ENCODE data around the gene GLYAT.

GLYAT gene

DNA sequence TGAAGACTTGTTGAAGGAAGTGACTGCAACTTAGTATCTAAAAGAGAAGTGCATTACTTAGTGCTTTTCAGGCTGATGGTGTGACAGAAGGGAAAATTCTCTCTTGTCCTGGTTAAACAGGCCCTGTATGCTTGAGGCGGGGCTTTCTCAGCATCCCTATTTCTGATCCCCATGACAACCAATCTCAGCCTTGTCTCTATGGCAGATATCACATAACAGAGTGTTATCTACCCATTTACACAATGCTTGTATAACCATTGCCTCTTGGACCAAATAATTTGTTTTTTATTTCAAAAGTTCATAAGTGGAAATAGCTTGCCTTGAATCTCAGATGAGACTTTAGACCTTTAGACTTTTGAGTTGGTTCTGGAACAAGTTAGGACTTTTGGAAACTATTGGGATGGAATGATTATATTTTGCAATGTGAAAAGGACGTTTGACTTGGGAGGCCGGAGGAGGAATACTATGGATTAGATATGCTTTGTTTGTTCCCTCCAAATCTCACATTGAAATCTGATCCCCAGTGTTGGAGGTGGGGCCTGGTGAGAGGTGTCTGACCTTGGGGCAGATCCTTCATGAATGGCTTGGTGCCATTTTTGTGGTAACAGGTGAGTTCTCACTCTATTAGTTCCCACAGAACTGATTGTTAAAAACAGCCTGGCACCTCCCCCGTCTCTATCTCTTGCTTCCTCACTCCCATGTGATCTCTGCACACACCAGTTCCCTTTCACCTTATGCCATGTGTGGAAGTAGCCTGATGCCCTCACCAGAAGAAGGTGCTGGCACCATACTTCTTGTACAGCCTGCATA lies 3.1 kb upstream of the GLYAT start:
- CTCF ChIA-PET = interaction anchor here (0.6 kb wide), 1 partner anchor 9 kb away, joined by 6 read pairs; no protein-coding TSS in a partner anchor

DNA sequence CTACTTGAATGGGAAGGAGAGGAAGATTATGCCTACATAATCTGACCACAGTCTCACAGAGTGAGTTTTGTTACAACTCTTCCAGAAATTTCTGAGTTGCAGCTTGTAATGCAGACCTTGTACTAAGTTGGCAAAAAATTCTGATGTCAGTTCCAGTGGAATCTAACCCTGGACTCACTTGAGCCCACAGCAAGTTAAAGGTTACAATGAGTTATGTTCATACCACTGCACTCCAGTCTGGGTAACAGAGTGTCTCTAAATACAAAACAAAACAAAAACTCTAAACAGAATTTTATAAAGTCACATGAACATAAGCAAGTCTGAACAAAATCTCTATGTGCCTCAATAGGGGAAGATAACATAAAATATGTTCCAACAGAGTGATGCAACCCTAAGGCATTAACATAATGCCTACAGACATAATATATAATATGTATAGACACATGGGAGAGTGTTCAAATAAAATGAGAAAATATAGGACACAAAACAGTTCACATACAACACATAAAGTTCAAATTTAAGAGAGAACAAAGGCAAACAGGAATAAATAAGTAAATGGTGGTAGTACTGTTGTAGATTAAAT lies 1.1 kb downstream of the GLYAT start:
- TF ChIP-seq ZNF202 (tag by site-specific recombination; IDR thresholded peaks at IDR 0.05; ENCODE audit: borderline replicate concordance) (no peak), ZNF658 (tag by site-specific recombination; IDR thresholded peaks at IDR 0.05) (no peak), ZNF549 (tag by site-specific recombination; IDR thresholded peaks at IDR 0.05) (no peak), ZNF677 (tag by site-specific recombination; IDR thresholded peaks at IDR 0.05) (no peak), ZNF530 (tag by site-specific recombination; IDR thresholded peaks at IDR 0.05; ENCODE audit: low read depth) (no peak)
- ChIA-PET POLR2A (no interaction called here), CTCF (interaction anchor here (0.6 to 0.7 kb wide), 2 partner anchors 114 to 158 kb away, joined by 3 read pairs; partner anchors contain the start of gene GLYATL2)
- Histone ChIP-seq H3K4me3 (ENCODE audit: low read depth, low read length) (no peak overlapping the region), H3K4me1 (ENCODE audit: control insufficient read depth, insufficient read depth, low read length) (peaks cover 4% of the 10 kb centered on the region; the same call in 1 of the 2 replicates), H3K9me3 (ENCODE audit: control insufficient read depth, insufficient read depth, low read depth, low read length) (no peaks in the 10 kb centered on the region), H3K27ac (ENCODE audit: extremely low read depth, low read depth, low read length) (no peak overlapping the region), H3K36me3 (ENCODE audit: control insufficient read depth in 2 of 2, insufficient read depth in 1 of 2, low read length in 2 of 2) (no peaks in the 10 kb centered on the region)

More for the DNA sequence above, 3.1 kb upstream of the GLYAT start:
- Histone ChIP-seq H3K36me3 (ENCODE audit: control insufficient read depth in 2 of 2, insufficient read depth in 1 of 2, low read length in 2 of 2) (no peaks in the 10 kb centered on the region), H3K9me3 (ENCODE audit: control insufficient read depth, insufficient read depth, low read depth, low read length) (no peaks in the 10 kb centered on the region), H3K4me3 (ENCODE audit: low read depth, low read length) (no peak overlapping the region), H3K27ac (ENCODE audit: extremely low read depth, low read depth, low read length) (no peak overlapping the region), H3K4me1 (ENCODE audit: control insufficient read depth, insufficient read depth, low read length) (no peaks in the 10 kb centered on the region)
- POLR2A ChIA-PET = no interaction called here
- no peak for TF ChIP-seq ZSCAN30 (tag by site-specific recombination; IDR thresholded peaks at IDR 0.05)
- TF ChIP-seq ZNF266 (tag by site-specific recombination; IDR thresholded peaks at IDR 0.05; ENCODE audit: low read depth) = no peak
- no peak for TF ChIP-seq ZNF223 (tag by site-specific recombination; IDR thresholded peaks at IDR 0.05)
- TF ChIP-seq, protein P1, sequence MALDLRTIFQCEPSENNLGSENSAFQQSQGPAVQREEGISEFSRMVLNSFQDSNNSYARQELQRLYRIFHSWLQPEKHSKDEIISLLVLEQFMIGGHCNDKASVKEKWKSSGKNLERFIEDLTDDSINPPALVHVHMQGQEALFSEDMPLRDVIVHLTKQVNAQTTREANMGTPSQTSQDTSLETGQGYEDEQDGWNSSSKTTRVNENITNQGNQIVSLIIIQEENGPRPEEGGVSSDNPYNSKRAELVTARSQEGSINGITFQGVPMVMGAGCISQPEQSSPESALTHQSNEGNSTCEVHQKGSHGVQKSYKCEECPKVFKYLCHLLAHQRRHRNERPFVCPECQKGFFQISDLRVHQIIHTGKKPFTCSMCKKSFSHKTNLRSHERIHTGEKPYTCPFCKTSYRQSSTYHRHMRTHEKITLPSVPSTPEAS (tag by site-specific recombination; IDR thresholded peaks at IDR 0.05) = no peak
- no peak for TF ChIP-seq KLF10 (tag by site-specific recombination; IDR thresholded peaks at IDR 0.05)
- no peak for TF ChIP-seq SALL2 (tag by site-specific recombination; IDR thresholded peaks at IDR 0.05; ENCODE audit: borderline replicate concordance)
- no peak for TF ChIP-seq ZFP41 (tag by site-specific recombination; IDR thresholded peaks at IDR 0.05; ENCODE audit: borderline replicate concordance)
- TF ChIP-seq, protein P2, sequence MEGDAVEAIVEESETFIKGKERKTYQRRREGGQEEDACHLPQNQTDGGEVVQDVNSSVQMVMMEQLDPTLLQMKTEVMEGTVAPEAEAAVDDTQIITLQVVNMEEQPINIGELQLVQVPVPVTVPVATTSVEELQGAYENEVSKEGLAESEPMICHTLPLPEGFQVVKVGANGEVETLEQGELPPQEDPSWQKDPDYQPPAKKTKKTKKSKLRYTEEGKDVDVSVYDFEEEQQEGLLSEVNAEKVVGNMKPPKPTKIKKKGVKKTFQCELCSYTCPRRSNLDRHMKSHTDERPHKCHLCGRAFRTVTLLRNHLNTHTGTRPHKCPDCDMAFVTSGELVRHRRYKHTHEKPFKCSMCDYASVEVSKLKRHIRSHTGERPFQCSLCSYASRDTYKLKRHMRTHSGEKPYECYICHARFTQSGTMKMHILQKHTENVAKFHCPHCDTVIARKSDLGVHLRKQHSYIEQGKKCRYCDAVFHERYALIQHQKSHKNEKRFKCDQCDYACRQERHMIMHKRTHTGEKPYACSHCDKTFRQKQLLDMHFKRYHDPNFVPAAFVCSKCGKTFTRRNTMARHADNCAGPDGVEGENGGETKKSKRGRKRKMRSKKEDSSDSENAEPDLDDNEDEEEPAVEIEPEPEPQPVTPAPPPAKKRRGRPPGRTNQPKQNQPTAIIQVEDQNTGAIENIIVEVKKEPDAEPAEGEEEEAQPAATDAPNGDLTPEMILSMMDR (tag by site-specific recombination; IDR thresholded peaks at IDR 0.05) = no peak
- no peak for TF ChIP-seq ZNF157 (tag by site-specific recombination; IDR thresholded peaks at IDR 0.05)
- TF ChIP-seq KLF9 (tag by site-specific recombination; IDR thresholded peaks at IDR 0.05; ENCODE audit: low read depth) = no peak
- TF ChIP-seq, protein P3, sequence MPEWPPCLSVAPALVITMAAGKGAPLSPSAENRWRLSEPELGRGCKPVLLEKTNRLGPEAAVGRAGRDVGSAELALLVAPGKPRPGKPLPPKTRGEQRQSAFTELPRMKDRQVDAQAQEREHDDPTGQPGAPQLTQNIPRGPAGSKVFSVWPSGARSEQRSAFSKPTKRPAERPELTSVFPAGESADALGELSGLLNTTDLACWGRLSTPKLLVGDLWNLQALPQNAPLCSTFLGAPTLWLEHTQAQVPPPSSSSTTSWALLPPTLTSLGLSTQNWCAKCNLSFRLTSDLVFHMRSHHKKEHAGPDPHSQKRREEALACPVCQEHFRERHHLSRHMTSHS (tag by site-specific recombination; IDR thresholded peaks at IDR 0.05) = no peak
- TF ChIP-seq ZNF501 (tag by site-specific recombination; IDR thresholded peaks at IDR 0.05) = no peak
- no peak for TF ChIP-seq ZNF24 (tag by site-specific recombination; IDR thresholded peaks at IDR 0.05)
- no peak for TF ChIP-seq ZNF335 (tag by site-specific recombination; conservative IDR thresholded peaks at IDR 0.05)
- no peak for TF ChIP-seq ZNF202 (tag by site-specific recombination; IDR thresholded peaks at IDR 0.05; ENCODE audit: borderline replicate concordance)
- TF ChIP-seq ZNF221 (tag by site-specific recombination; IDR thresholded peaks at IDR 0.05; ENCODE audit: borderline replicate concordance) = no peak
